D341Med (cell line): Measurements from ENCODE around the gene UHRF1.
"Not testable (repeated sequence)": the region's sequence is repeated elsewhere in the genome, so short reads cannot be mapped to it uniquely, and the experiment has no call there.

Experiments used
- DNase-seq: peaks from one replicate; pipeline ENCODE4 v3.0.0; 2012; ENCODE audit warnings: low spot score

Gene UHRF1

GRCh38 chr19:4937060-4937459 is 27.8 kb downstream of the UHRF1 start:
- no peak for DNase-seq

- DNase-seq = not testable (repeated sequence)
Measured at GRCh38 chr19:4938461-4938860, 29.2 kb downstream of the UHRF1 start.

- DNase-seq = no peak
Measured at GRCh38 chr19:4939466-4939865, 30.2 kb downstream of the UHRF1 start.

- not testable (repeated sequence) for DNase-seq
Measured at GRCh38 chr19:4941638-4942169, 32.4 kb downstream of the UHRF1 start.

GRCh38 chr19:4950650-4951049 is 41.3 kb downstream of the UHRF1 start:
- DNase-seq = not testable (repeated sequence)

GRCh38 chr19:4951656-4952055 is 42.4 kb downstream of the UHRF1 start:
- no peak for DNase-seq

- peak; percentile 85 for DNase-seq
Measured at GRCh38 chr19:4952945-4953344, 43.6 kb downstream of the UHRF1 start.

GRCh38 chr19:4954320-4955149 is 45.2 kb downstream of the UHRF1 start:
- DNase-seq = not testable (repeated sequence)

- no peak for DNase-seq
Measured at GRCh38 chr19:4955274-4955673, 46.0 kb downstream of the UHRF1 start.

GRCh38 chr19:4957981-4958380 is 48.7 kb downstream of the UHRF1 start:
- DNase-seq = no peak

GRCh38 chr19:4962085-4962619 is 52.9 kb downstream of the UHRF1 start:
- no peak for DNase-seq

GRCh38 chr19:4965061-4965460 is 55.8 kb downstream of the UHRF1 start:
- no peak for DNase-seq

- DNase-seq = no peak
Measured at GRCh38 chr19:4966591-4966990, 57.3 kb downstream of the UHRF1 start.

- peak; percentile 18 for DNase-seq
Measured at GRCh38 chr19:4967738-4968461, 58.6 kb downstream of the UHRF1 start.

- DNase-seq = peak; percentile 99
Measured at GRCh38 chr19:4968462-4969291, 59.4 kb downstream of the UHRF1 start, which contains the start of gene KDM4B. KDM4B (plus strand) TSS chr19:4969113; CDS start chr19:5032891, 63,778 bp downstream.

- no peak for DNase-seq
Measured at GRCh38 chr19:4969292-4969771, 60.0 kb downstream of the UHRF1 start.

- DNase-seq = peak; percentile 31
Measured at GRCh38 chr19:4969772-4970531, 60.7 kb downstream of the UHRF1 start.

- no peak for DNase-seq
Measured at GRCh38 chr19:4970558-4971423, 61.5 kb downstream of the UHRF1 start.

GRCh38 chr19:4971424-4971793 is 62.1 kb downstream of the UHRF1 start:
- DNase-seq = peak; percentile 78
